ENCODE data around the gene SERINC5.

DNA sequence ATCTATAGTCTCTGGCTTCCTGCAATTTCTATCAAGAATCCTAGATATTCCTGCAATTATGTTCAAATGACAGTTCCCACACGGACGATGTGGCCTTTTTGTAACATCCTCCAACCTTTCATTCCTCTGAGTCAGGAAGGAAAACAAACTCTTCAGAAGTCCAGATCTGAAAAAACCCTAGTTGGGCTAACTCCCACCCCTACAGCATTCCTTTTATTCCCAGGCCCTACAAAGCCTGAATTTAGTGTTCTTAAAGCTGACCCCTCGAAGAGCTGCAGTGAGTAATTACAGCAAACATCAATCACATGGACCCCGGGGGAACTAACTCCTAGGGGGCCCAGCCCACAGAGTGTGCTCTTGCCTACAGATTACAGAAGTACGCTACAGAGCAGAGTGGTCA lies 99.7 kb downstream of the SERINC5 start:
- TF ChIP-seq, protein P1, sequence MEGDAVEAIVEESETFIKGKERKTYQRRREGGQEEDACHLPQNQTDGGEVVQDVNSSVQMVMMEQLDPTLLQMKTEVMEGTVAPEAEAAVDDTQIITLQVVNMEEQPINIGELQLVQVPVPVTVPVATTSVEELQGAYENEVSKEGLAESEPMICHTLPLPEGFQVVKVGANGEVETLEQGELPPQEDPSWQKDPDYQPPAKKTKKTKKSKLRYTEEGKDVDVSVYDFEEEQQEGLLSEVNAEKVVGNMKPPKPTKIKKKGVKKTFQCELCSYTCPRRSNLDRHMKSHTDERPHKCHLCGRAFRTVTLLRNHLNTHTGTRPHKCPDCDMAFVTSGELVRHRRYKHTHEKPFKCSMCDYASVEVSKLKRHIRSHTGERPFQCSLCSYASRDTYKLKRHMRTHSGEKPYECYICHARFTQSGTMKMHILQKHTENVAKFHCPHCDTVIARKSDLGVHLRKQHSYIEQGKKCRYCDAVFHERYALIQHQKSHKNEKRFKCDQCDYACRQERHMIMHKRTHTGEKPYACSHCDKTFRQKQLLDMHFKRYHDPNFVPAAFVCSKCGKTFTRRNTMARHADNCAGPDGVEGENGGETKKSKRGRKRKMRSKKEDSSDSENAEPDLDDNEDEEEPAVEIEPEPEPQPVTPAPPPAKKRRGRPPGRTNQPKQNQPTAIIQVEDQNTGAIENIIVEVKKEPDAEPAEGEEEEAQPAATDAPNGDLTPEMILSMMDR (IDR thresholded peaks at IDR 0.05) = no peak
- no peak for TF ChIP-seq POLR2A (IDR thresholded peaks at IDR 0.05)

Data from body of pancreas (tissue), 4 donors.